ENCODE measurements around the gene MGAT5B.

- TF ChIP-seq CTCF (IDR thresholded peaks at IDR 0.05; ENCODE audit: insufficient read depth, low read depth, low read length) = no peak
- TF ChIP-seq EZH2 (IDR thresholded peaks at IDR 0.05; ENCODE audit: insufficient read depth, low read length) = no peak
Measured at GRCh38 chr17:76862079-76862478, 6.1 kb upstream of the MGAT5B start.

Measured in astrocyte (in vitro differentiated cells and primary cell).